CD4-positive, alpha-beta T cell (primary cell): Measurements from ENCODE around the gene GDPD5. TPM values are rescaled to one million over a fixed set of nuclear protein-coding genes. Genes with fewer than 3 reads are reported as not detected.
A peak's percentile ranks its signal among the peaks of the same experiment; 100 is the strongest.

Experiments
- ATAC-seq: fragments of 200-7000 bp; cut with Tn5 transposase; one replicate; pipeline ENCODE4 v1.10.0; 2022; ENCODE audit warnings: mild to moderate bottlenecking; ENCODE audit not compliant: poor library complexity
- CTCF ChIA-PET: fragments of 350-600 bp; sonication (Branson Sonifier 250); formaldehyde crosslinking; loops from one replicate; lab custom pipeline; 2021; ENCODE audit warnings: antibody characterized with exemption, inconsistent platforms; lab: Charles Lee
- POLR2A ChIA-PET: fragments of 350-600 bp; sonication (Branson Sonifier 250); formaldehyde crosslinking; loops from one replicate; lab custom pipeline; 2021; ENCODE audit warnings: antibody characterized with exemption, inconsistent platforms; lab: Charles Lee
- DNase-seq, 14 experiments: peaks; one replicate each; pipeline ENCODE4 v3.0.0-alpha.2; 2013 to 2020; ENCODE audit warnings: mixed read lengths in 2 of 14
- H3K27ac ChIP-seq, 2 donors: one replicate each; pipeline versions ENCODE4 v1.5.1 to v1.7.0; 2013; ENCODE audit warnings: low read length in 2 of 2, low read depth in 1 of 2, mild to moderate bottlenecking in 1 of 2
- H3K27me3 ChIP-seq, 2 experiments: 1 replicate in 1 of 2; 2 replicates in 1 of 2; pipeline versions ENCODE4 v1.6.1 to v1.7.0; 2013; ENCODE audit warnings: low read length in 2 of 2, control low read depth in 1 of 2, mild to moderate bottlenecking in 1 of 2, moderate library complexity in 1 of 2; ENCODE audit not compliant: insufficient read depth in 2 of 2, control insufficient read depth in 1 of 2
- H3K36me3 ChIP-seq: one replicate; pipeline ENCODE4 v1.6.1; 2013; ENCODE audit warnings: low read length, control low read depth; ENCODE audit not compliant: insufficient read depth
- H3K4me1 ChIP-seq: one replicate; pipeline ENCODE4 v1.6.1; 2013; ENCODE audit warnings: low read length, control low read depth; ENCODE audit not compliant: insufficient read depth
- H3K4me3 ChIP-seq: one replicate; pipeline ENCODE4 v1.5.1; 2013; ENCODE audit warnings: mild to moderate bottlenecking, low read length, moderate library complexity
- H3K9me3 ChIP-seq, 2 experiments: 1 replicate in 1 of 2; 2 replicates in 1 of 2; pipeline versions ENCODE4 v1.6.1 to v1.7.0; 2013; ENCODE audit warnings: low read length in 2 of 2, mild to moderate bottlenecking in 2 of 2, control low read depth in 1 of 2, moderate library complexity in 1 of 2; ENCODE audit not compliant: control insufficient read depth in 1 of 2, insufficient read depth in 1 of 2
- H3K27ac Mint-ChIP-seq: one replicate; pipeline ENCODE4 v1.8.0; 2020; ENCODE audit warnings: mixed read lengths
- H3K27me3 Mint-ChIP-seq: one replicate; pipeline ENCODE4 v1.8.0; 2021; ENCODE audit warnings: mixed read lengths
- H3K36me3 Mint-ChIP-seq: one replicate; pipeline ENCODE4 v1.8.0; 2021; ENCODE audit warnings: low read depth, mixed read lengths
- H3K4me1 Mint-ChIP-seq: one replicate; pipeline ENCODE4 v1.8.0; 2021; ENCODE audit warnings: low read depth, mixed read lengths
- H3K4me3 Mint-ChIP-seq: one replicate; pipeline ENCODE4 v1.8.0; 2020; ENCODE audit warnings: mild to moderate bottlenecking, mixed read lengths
- H3K9me3 Mint-ChIP-seq: one replicate; pipeline ENCODE4 v1.8.0; 2020; ENCODE audit warnings: mixed read lengths
- CTCF ChIP-seq: fragments of 200-600 bp; IDR thresholded peaks from one replicate; pipeline ENCODE4 v1.8.0; 2022; ENCODE audit warnings: antibody characterized with exemption, mild to moderate bottlenecking
- intact Hi-C, 2 experiments: fragments of 100-400 bp; cut with DNase I in 1 of 2; cut with micrococcal nuclease in 1 of 2; formaldehyde crosslinking; loops; one replicate each; pipeline versions ENCODE4 v1.15.1 to v1.9.0; 2023 to 2025; cut with DNase I, micrococcal nuclease
- total RNA-seq, 174 experiments: library from RNA in 2 of 174; stranded (reverse) in 2 of 174; gene quantifications; one replicate each; pipeline ENCODE4 v1.2.3 and lab custom pipeline; 2021 to 2026

The GDPD5 gene
- total RNA-seq, 2 experiments from 2014 or later = 91.6 to 101 TPM

DNA sequence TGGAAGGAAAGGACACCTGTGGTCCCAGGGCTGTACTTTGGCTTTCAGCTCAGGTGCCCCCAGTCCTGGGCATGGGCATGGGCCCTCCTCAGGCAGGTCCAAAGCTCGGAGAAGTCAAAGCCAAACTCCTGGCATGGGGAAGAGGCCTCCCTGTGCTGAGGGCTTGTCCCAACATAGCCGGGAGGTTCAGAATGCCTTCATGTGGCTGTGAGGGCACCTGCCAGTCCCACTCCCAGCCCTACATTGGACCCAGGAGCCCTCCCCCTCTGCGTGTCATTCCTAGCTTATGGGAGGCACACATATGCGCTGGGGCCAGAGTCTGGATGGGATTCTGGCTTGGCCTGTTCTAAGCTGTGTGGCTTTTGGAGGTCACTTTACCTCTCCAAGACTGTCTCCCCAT lies 91.7 kb downstream of the GDPD5 start:
- H3K36me3 Mint-ChIP-seq = peaks cover 5% of the 10 kb centered on the region
- no peak overlapping the region for H3K4me3 ChIP-seq
- H3K36me3 ChIP-seq = no peaks in the 10 kb centered on the region
- no peak overlapping the region for H3K27ac Mint-ChIP-seq
- H3K4me1 ChIP-seq = peaks cover 19% of the 10 kb centered on the region
- POLR2A ChIA-PET = no interaction called here
- H3K27ac ChIP-seq = no peak overlapping the region
- intact Hi-C loops = loop anchor here in 1 of 2 experiments (5.0 kb wide), 1 partner anchor 37 kb away; the partner anchor contains the start of gene RPS3
- H3K4me3 Mint-ChIP-seq = no peak overlapping the region
- CTCF ChIA-PET = no interaction called here
- no peaks in the 10 kb centered on the region for H3K9me3 Mint-ChIP-seq
- peaks cover 41% of the 10 kb centered on the region for H3K27me3 Mint-ChIP-seq
- H3K4me1 Mint-ChIP-seq = peaks cover 16% of the 10 kb centered on the region
- peaks cover 28 to 35% of the 10 kb centered on the region in 2 experiments for H3K27me3 ChIP-seq
- H3K9me3 ChIP-seq = peaks cover 0 to 10% of the 10 kb centered on the region in 2 experiments
- TF ChIP-seq CTCF = no peak
- DNase-seq (no peak), ATAC-seq (no peak)

- TF ChIP-seq CTCF = no peak
- Mint-ChIP-seq H3K27me3 (peaks cover 46% of the 10 kb centered on the region), H3K9me3 (no peaks in the 10 kb centered on the region), H3K4me1 (peaks cover 22% of the 10 kb centered on the region), H3K36me3 (peaks cover 5% of the 10 kb centered on the region), H3K27ac (no peak overlapping the region), H3K4me3 (peak overlapping the region; percentile 23)
- Histone ChIP-seq H3K27ac (no peak overlapping the region), H3K27me3 (peaks cover 32 to 38% of the 10 kb centered on the region in 2 experiments), H3K4me3 (no peak overlapping the region), H3K4me1 (peaks cover 23% of the 10 kb centered on the region), H3K36me3 (no peaks in the 10 kb centered on the region), H3K9me3 (peaks cover 0 to 11% of the 10 kb centered on the region in 2 experiments)
- POLR2A ChIA-PET = no interaction called here
- DNase-seq (no peak), ATAC-seq (no peak)
- intact Hi-C loops = loop anchor here in 1 of 2 experiments (5.0 kb wide), 1 partner anchor 36 kb away; the partner anchor contains the start of gene RPS3
- CTCF ChIA-PET = no interaction called here
Observed at GRCh38 chr11:75433443-75433842, 92.3 kb downstream of the GDPD5 start.

DNA sequence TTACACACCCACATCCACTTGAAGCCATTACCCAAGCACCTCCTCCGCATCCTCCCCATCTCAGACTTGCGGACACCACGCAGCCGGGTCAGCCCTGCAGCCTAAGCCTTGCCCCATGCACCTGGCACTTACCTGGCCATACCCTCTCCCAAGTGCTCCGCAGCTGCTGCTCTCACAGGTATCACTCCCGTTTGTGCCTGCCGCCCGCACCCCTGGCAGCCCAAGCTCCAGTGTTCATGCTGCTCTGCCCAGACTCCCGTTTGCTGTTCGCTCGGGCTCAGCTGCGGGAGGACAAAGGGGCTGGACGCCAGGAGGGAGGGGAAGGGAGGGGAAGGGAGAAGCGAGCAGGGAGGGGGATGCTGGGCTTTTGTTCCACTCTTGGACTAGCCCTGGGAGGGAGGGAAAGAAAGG lies 92.8 kb downstream of the GDPD5 start, which contains the start of gene KLHL35:
TSS of gene KLHL35 (minus strand) at position 293 of the 411 bp plus-strand sequence. CDS start 2,574 bp downstream, outside the sequence.
- POLR2A ChIA-PET = interaction anchor here (1.2 kb wide), 1 partner anchor 10 kb away, joined by 3 read pairs; no protein-coding TSS in a partner anchor
- Histone ChIP-seq H3K27me3 (peaks cover 32 to 38% of the 10 kb centered on the region in 2 experiments), H3K27ac (no peak within 1 kb of the TSS), H3K36me3 (no peaks in the 10 kb centered on the region), H3K4me3 (no peak within 1 kb of the TSS), H3K4me1 (peaks cover 29% of the 10 kb centered on the region), H3K9me3 (peaks cover 0 to 15% of the 10 kb centered on the region in 2 experiments)
- intact Hi-C loops = loop anchor here in 1 of 2 experiments (5.0 kb wide), 1 partner anchor 36 kb away; the partner anchor contains the start of gene RPS3
- no peak for DNase-seq
- CTCF ChIA-PET = no interaction called here
- Mint-ChIP-seq H3K4me3 (peak within 1 kb of the TSS; percentile 23), H3K27me3 (peaks cover 52% of the 10 kb centered on the region), H3K4me1 (peaks cover 27% of the 10 kb centered on the region), H3K36me3 (peaks cover 5% of the 10 kb centered on the region), H3K27ac (no peak within 1 kb of the TSS), H3K9me3 (no peaks in the 10 kb centered on the region)
- no peak for ATAC-seq
- TF ChIP-seq CTCF = no peak
